Measurements from ENCODE around the gene NPAS3.

The NPAS3 gene

GRCh38 chr14:33642691-33643244, 704.1 kb downstream of the NPAS3 start:
- Histone ChIP-seq H3K79me2 (ENCODE audit: control insufficient read depth, insufficient read depth, low read length, poor library complexity) (no peaks in the 10 kb centered on the region), H2AK5ac (ENCODE audit: low read length) (no peak overlapping the region), H4K91ac (ENCODE audit: low read depth, low read length) (no peak overlapping the region), H3K36me3 (ENCODE audit: control insufficient read depth in 1 of 2, insufficient read depth in 2 of 2, low read length in 2 of 2) (no peaks in the 10 kb centered on the region), H3K9ac (ENCODE audit: low read length) (no peak overlapping the region), H2BK120ac (ENCODE audit: insufficient read depth, low read length, poor library complexity) (no peak overlapping the region), H3K4me3 (ENCODE audit: low read depth, low read length) (no peak overlapping the region), H3K4ac (ENCODE audit: low read depth, low read length) (no peak overlapping the region), H2AFZ (ENCODE audit: insufficient read depth, low read length, poor library complexity) (no peak overlapping the region), H2BK5ac (ENCODE audit: low read depth, low read length, poor library complexity) (no peak overlapping the region), H3K27ac (ENCODE audit: low read depth, low read length) (no peak overlapping the region), H3K23ac (ENCODE audit: low read length) (no peak overlapping the region), H3K27me3 (ENCODE audit: insufficient read depth, low read length) (no peaks in the 10 kb centered on the region), H4K8ac (ENCODE audit: low read depth, low read length) (no peak overlapping the region), H3K9me3 (ENCODE audit: insufficient read depth, low read depth, low read length) (no peaks in the 10 kb centered on the region), H2BK12ac (ENCODE audit: low read length) (no peak overlapping the region), H3K14ac (ENCODE audit: low read length) (no peak overlapping the region), H3K4me1 (ENCODE audit: control insufficient read depth in 1 of 2, insufficient read depth in 2 of 2, low read length in 2 of 2) (no peaks in the 10 kb centered on the region), H4K12ac (ENCODE audit: low read depth, low read length) (no peak overlapping the region), H3K79me1 (ENCODE audit: low read length) (no peaks in the 10 kb centered on the region), H3K4me2 (ENCODE audit: low read length) (no peak overlapping the region), H3K18ac (ENCODE audit: low read length) (no peak overlapping the region)
- WGBS (ENCODE audit: extremely low coverage, insufficient coverage, insufficient read length) = no CpG with 5 or more reads among the region's 4 CpGs
- no peak for DNase-seq

DNA sequence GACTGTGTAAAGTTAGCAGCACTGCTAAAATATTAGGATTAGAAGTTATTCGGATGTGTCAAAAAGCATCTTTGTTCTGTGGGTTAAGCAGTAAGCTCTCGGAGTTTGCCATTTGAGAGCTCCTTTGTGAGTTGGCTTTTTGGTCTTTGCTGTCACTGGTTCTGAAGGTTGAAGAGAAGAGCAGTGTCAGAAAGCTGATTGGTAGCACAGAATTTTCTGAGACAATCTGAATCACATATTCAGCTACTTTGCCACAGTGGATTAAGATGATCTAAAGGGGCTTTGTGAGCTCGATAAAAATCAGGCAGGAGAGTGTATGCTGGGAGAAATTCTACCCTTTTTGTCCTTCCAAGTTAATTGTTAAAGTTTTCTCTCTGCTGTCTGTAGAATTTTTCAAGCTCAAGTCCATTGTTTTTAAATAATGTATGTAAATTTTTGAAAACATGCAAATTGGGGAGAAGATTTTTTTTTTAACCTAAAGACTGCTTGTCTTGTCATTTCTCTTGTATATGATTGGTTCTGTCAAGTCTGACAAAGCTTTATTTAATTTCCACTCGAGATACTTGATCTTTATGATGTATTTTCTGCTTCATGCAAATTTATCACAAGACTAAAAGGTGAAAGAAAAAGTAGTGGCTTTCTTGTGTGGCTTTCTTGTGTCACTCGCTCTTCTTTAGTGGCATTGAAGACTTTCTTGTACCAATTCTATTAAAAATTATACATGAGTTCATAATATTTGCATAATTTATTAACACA, 704.9 kb downstream of the NPAS3 start:
- Histone ChIP-seq H4K8ac (ENCODE audit: low read depth, low read length) (no peak overlapping the region), H3K79me1 (ENCODE audit: low read length) (no peaks in the 10 kb centered on the region), H3K27ac (ENCODE audit: low read depth, low read length) (no peak overlapping the region), H3K23ac (ENCODE audit: low read length) (no peak overlapping the region), H3K4ac (ENCODE audit: low read depth, low read length) (no peak overlapping the region), H3K4me2 (ENCODE audit: low read length) (no peak overlapping the region), H3K9me3 (ENCODE audit: insufficient read depth, low read depth, low read length) (no peaks in the 10 kb centered on the region), H3K18ac (ENCODE audit: low read length) (no peak overlapping the region), H2AK5ac (ENCODE audit: low read length) (no peak overlapping the region), H2BK12ac (ENCODE audit: low read length) (no peak overlapping the region), H3K4me1 (ENCODE audit: control insufficient read depth in 1 of 2, insufficient read depth in 2 of 2, low read length in 2 of 2) (no peaks in the 10 kb centered on the region), H3K27me3 (ENCODE audit: insufficient read depth, low read length) (no peaks in the 10 kb centered on the region), H3K36me3 (ENCODE audit: control insufficient read depth in 1 of 2, insufficient read depth in 2 of 2, low read length in 2 of 2) (no peaks in the 10 kb centered on the region), H3K4me3 (ENCODE audit: low read depth, low read length) (no peak overlapping the region), H4K91ac (ENCODE audit: low read depth, low read length) (no peak overlapping the region), H3K14ac (ENCODE audit: low read length) (no peak overlapping the region), H3K79me2 (ENCODE audit: control insufficient read depth, insufficient read depth, low read length, poor library complexity) (no peaks in the 10 kb centered on the region), H2AFZ (ENCODE audit: insufficient read depth, low read length, poor library complexity) (no peak overlapping the region), H2BK120ac (ENCODE audit: insufficient read depth, low read length, poor library complexity) (no peak overlapping the region), H3K9ac (ENCODE audit: low read length) (no peak overlapping the region), H2BK5ac (ENCODE audit: low read depth, low read length, poor library complexity) (no peak overlapping the region), H4K12ac (ENCODE audit: low read depth, low read length) (no peak overlapping the region)
- DNase-seq = no peak
- WGBS (ENCODE audit: extremely low coverage, insufficient coverage, insufficient read length) = no CpG with 5 or more reads among the region's 5 CpGs

- H2BK5ac ChIP-seq (ENCODE audit: low read depth, low read length, poor library complexity) = no peak overlapping the region
- H3K27ac ChIP-seq (ENCODE audit: low read depth, low read length) = no peak overlapping the region
- H2AFZ ChIP-seq (ENCODE audit: insufficient read depth, low read length, poor library complexity) = no peak overlapping the region
- H3K79me1 ChIP-seq (ENCODE audit: low read length) = no peaks in the 10 kb centered on the region
- no peak overlapping the region for H3K4me3 ChIP-seq (ENCODE audit: low read depth, low read length)
- H3K18ac ChIP-seq (ENCODE audit: low read length) = no peak overlapping the region
- no peak overlapping the region for H3K23ac ChIP-seq (ENCODE audit: low read length)
- no peak overlapping the region for H3K4me2 ChIP-seq (ENCODE audit: low read length)
- H4K8ac ChIP-seq (ENCODE audit: low read depth, low read length) = no peak overlapping the region
- H3K4me1 ChIP-seq (ENCODE audit: control insufficient read depth in 1 of 2, insufficient read depth in 2 of 2, low read length in 2 of 2) = no peaks in the 10 kb centered on the region
- H3K36me3 ChIP-seq (ENCODE audit: control insufficient read depth in 1 of 2, insufficient read depth in 2 of 2, low read length in 2 of 2) = no peaks in the 10 kb centered on the region
- H3K4ac ChIP-seq (ENCODE audit: low read depth, low read length) = no peak overlapping the region
- no CpG with 5 or more reads among the region's 2 CpGs for WGBS (ENCODE audit: extremely low coverage, insufficient coverage, insufficient read length)
- H2BK12ac ChIP-seq (ENCODE audit: low read length) = no peak overlapping the region
- DNase-seq = no peak
- H4K91ac ChIP-seq (ENCODE audit: low read depth, low read length) = no peak overlapping the region
- no peak overlapping the region for H2AK5ac ChIP-seq (ENCODE audit: low read length)
- no peak overlapping the region for H4K12ac ChIP-seq (ENCODE audit: low read depth, low read length)
- no peaks in the 10 kb centered on the region for H3K79me2 ChIP-seq (ENCODE audit: control insufficient read depth, insufficient read depth, low read length, poor library complexity)
- no peak overlapping the region for H2BK120ac ChIP-seq (ENCODE audit: insufficient read depth, low read length, poor library complexity)
- H3K27me3 ChIP-seq (ENCODE audit: insufficient read depth, low read length) = no peaks in the 10 kb centered on the region
- no peak overlapping the region for H3K9ac ChIP-seq (ENCODE audit: low read length)
- no peak overlapping the region for H3K14ac ChIP-seq (ENCODE audit: low read length)
- no peaks in the 10 kb centered on the region for H3K9me3 ChIP-seq (ENCODE audit: insufficient read depth, low read depth, low read length)
These were observed 708.1 kb downstream of the NPAS3 start for GRCh38 chr14:33646692-33647260.

DNA sequence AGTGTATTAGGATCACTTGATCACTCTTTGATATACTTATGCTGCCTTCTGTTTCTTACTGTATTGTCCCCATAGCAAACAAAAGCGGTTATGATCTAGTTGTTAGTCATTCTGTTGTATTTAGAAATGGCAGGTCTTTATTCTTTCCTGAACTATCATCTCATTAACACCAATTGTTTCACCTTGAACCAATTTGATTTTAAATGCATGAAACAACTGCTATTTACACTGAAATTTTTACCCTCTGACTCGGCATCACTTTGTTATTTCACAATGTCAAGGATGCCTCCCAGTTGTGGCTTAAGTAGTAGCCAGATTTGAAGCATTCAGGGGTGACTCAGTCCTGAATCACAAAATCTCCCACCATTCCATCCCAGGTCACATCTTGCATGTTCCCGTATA, 708.7 kb downstream of the NPAS3 start:
- H3K9me3 ChIP-seq (ENCODE audit: insufficient read depth, low read depth, low read length) = no peaks in the 10 kb centered on the region
- no peak overlapping the region for H2BK5ac ChIP-seq (ENCODE audit: low read depth, low read length, poor library complexity)
- H2BK12ac ChIP-seq (ENCODE audit: low read length) = no peak overlapping the region
- H3K4me1 ChIP-seq (ENCODE audit: control insufficient read depth in 1 of 2, insufficient read depth in 2 of 2, low read length in 2 of 2) = no peaks in the 10 kb centered on the region
- H3K23ac ChIP-seq (ENCODE audit: low read length) = no peak overlapping the region
- no peak overlapping the region for H2BK120ac ChIP-seq (ENCODE audit: insufficient read depth, low read length, poor library complexity)
- no peak overlapping the region for H3K9ac ChIP-seq (ENCODE audit: low read length)
- H3K14ac ChIP-seq (ENCODE audit: low read length) = no peak overlapping the region
- no peaks in the 10 kb centered on the region for H3K27me3 ChIP-seq (ENCODE audit: insufficient read depth, low read length)
- no peak overlapping the region for H3K27ac ChIP-seq (ENCODE audit: low read depth, low read length)
- H4K8ac ChIP-seq (ENCODE audit: low read depth, low read length) = no peak overlapping the region
- no peak overlapping the region for H3K18ac ChIP-seq (ENCODE audit: low read length)
- no peaks in the 10 kb centered on the region for H3K79me2 ChIP-seq (ENCODE audit: control insufficient read depth, insufficient read depth, low read length, poor library complexity)
- DNase-seq = peak; percentile 41 to 54
- H3K4ac ChIP-seq (ENCODE audit: low read depth, low read length) = no peak overlapping the region
- no peak overlapping the region for H3K4me3 ChIP-seq (ENCODE audit: low read depth, low read length)
- H4K12ac ChIP-seq (ENCODE audit: low read depth, low read length) = no peak overlapping the region
- no peak overlapping the region for H2AK5ac ChIP-seq (ENCODE audit: low read length)
- no peak overlapping the region for H3K4me2 ChIP-seq (ENCODE audit: low read length)
- WGBS (ENCODE audit: extremely low coverage, insufficient coverage, insufficient read length) = no CpG with 5 or more reads among the region's 3 CpGs
- H2AFZ ChIP-seq (ENCODE audit: insufficient read depth, low read length, poor library complexity) = no peak overlapping the region
- no peaks in the 10 kb centered on the region for H3K79me1 ChIP-seq (ENCODE audit: low read length)
- H4K91ac ChIP-seq (ENCODE audit: low read depth, low read length) = no peak overlapping the region
- no peaks in the 10 kb centered on the region for H3K36me3 ChIP-seq (ENCODE audit: control insufficient read depth in 1 of 2, insufficient read depth in 2 of 2, low read length in 2 of 2)

Measured in trophoblast cell (in vitro differentiated cells and primary cell).